Stimulated activated CD4-positive, alpha-beta T cell treated with anti-CD3 and anti-CD28 coated beads, TNF-alpha, amount 100 ng/mL, for 24 hours (primary cell): Measurements from ENCODE around the gene TEX14.

Source experiments
- DNase-seq, 3 experiments: peaks; one replicate each; pipeline ENCODE4 v3.0.0-alpha.2; 2020; ENCODE audit warnings: low read depth in 3 of 3

The TEX14 gene

DNA sequence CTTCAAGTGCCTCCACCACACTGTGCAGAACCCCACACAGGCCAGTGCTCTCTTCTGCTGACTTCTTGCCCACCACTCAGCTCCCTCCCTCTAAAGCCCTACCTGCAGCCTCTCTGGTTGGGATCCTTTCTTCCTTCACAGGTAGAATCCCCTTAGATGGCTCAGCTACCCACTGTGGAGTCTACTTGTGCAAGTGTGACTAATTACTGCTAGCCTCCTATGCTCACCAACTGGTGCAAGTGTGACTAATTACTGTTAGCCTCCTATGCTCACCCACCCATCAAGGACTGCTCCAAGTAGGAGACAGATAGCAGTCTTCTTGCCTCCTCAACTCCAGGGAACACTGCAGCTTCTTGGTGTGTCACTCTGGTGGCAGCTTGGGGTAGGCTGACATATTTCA is 43.6 kb downstream of the TEX14 start:
- no peak for DNase-seq

DNA sequence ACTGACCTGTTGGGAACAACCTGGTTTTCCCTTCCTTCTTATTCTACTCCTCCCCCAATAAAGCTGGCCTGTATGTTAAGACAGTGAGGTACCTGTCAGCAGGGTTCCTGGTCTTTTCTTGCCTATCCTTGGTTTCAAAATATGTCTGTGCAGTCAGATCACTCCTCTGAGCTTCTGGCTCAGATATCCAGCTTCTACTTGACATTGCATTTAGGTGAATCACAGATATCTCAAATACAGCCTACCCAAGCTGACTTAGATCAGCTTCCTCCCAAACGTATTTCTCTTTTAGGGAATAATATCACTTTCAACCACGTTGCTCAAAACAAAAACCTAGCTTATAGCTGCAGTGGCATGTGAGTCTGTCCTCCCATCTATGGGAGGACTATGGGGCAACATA is 48.7 kb downstream of the TEX14 start:
- no peak for DNase-seq

DNA sequence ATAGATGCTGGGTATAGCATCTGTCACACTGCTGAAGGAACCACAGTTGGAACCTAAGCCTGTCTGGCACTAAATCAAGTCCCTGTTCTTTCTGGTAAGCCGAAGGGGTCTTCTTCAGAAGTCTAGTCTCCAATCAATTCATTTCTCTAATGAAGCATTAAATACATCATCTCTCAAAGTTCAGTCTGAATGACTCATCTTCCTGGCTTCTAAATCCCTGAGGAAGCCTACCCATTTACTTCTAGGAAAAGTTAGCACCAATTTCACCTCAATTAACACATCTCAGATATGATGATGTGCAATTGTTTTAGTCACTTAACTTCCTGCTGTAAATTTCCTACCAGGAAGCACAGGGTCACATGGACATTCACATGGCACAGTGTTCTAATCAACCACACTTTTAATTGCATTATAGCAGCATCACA is 49.9 kb downstream of the TEX14 start:
- DNase-seq, result no peak

- DNase-seq, result no peak
These were observed 51.6 kb downstream of the TEX14 start for GRCh38 chr17:58640202-58640601.

GRCh38 chr17:58639681-58640080 is 52.2 kb downstream of the TEX14 start:
- no peak for DNase-seq

DNA sequence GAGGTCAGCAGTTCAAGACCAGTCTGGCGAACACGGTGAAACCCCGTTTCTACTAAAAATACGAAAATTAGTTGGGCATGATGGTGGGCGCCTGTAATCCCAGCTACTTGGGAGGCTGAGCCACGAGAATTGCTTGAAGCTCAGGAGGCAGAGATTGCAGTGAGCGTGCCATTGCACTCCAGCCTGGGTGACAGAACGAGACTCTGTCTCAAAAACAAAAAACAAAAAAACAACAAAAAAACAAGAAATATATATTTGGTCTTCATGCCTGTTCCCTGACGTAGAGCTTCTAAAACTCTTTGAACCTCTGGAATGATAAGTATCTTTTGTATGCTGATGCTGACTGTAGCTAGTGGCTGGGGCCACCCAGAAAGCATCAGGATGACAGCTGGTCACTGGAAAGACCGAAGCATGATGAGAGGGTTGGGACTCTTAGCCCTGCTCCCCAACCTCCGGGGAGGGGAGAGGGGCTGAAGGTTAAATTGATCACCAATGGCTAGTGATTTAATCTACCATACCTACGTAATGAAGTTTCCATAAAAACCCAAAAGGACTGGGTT is 54.8 kb downstream of the TEX14 start:
- DNase-seq, result no peak

DNA sequence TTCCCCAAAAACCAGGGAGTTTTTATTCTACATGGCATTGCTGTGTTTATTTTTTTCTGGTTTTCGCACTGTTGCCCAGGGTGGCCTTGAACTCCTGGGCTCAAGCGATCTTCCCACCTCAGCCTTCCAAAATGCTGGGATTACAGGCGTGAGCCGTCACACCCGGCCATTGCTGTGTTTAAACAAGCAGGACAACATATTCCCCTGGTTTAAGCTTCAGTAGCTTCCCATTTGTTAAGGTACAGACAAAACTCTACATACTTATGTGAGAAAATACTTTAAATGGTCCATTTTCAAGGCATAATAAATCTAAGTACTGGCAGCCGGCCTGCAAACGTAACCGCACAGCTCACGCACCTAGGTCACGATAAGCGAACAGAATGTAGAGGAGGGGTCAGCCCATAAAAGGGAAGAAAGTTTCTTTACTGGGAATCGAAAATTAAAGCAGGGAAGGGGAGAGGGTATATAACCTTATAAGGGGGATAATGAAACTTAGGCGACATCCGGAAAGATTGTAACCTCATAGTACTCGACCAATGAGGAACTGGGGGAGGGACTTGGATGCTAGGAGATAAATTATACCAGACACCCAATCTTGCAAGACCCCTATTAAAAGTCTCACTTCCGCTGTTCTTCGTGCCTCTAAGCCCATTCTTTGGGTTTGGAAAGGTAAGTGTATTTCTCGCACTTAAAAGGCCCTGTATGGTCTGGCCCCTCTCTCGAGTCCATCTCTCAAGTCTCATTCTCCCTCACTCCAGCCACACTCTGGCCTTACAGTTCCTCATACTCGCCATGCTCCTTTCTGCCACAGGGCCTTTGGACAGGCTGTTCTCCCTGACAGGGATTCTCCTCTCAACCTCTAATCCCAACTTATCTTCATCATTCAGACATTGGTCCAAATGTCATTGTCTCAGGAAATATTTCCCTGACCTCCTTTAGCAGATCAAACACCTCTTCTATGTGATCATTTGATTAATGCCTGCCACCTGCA is 59.2 kb downstream of the TEX14 start:
- DNase-seq, result no peak

DNA sequence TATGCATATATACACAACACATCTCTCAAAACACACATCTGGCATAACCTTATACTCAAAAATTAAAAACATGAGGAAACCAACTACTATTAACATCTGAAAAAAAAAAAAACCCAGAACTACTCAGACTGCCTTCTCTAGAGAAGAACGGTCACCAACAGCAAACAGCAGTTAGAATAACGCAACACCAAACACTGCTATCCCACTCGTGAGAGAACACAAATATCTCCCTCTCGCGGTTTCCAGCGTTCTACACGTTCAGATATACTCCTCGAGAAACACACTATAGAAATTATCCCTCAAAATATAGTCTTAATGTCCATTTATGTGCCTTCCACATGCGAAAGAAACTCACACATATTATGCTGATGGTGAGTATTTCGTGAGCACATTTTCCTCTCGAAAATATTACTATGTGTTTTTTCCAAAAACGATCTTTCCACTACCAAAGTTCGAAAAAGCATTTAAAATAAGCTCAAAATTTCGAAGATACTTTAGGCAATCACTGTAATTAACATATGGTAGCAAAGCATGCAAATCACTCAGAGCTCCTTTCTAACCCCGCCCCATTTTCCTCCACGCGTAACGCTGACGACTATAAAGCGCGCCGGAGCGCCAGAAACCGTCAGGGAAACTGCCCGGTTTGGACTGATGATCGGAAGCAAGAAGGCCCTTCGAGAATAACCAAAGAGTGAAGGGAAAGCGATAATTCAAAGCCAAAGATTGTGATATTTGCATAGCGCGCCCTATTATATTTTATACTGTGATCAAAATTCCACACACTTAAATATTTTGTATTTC is 60.1 kb downstream of the TEX14 start:
- DNase-seq, result peak; percentile 91 to 94 (median 92)

- peak in 2 of 3 experiments; percentile 35 to 44 for DNase-seq
These were observed 60.8 kb downstream of the TEX14 start for GRCh38 chr17:58630883-58631522.

DNA sequence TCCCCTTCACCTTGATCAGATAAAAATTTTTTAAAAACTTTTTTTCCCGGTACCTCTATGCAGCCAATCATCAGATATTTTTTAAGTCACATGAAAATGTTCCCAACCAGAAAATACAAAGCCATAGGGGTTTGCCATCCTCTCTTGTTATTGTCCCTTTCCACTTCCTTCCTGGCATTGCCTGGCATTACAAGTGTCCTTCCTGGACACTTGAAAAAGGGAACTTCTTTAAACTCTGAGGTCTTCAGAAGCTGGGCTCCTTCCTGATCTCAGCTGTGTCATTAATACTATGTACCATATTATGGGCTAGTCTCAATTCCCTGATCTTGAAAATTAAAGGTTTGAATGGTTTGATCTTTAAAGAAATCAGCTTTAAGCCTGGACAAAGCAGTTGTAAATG is 64.9 kb downstream of the TEX14 start:
- no peak for DNase-seq

GRCh38 chr17:58624751-58625150 is 67.1 kb downstream of the TEX14 start:
- DNase-seq, result no peak

GRCh38 chr17:58621174-58621573 is 70.7 kb downstream of the TEX14 start:
- DNase-seq, result no peak

DNA sequence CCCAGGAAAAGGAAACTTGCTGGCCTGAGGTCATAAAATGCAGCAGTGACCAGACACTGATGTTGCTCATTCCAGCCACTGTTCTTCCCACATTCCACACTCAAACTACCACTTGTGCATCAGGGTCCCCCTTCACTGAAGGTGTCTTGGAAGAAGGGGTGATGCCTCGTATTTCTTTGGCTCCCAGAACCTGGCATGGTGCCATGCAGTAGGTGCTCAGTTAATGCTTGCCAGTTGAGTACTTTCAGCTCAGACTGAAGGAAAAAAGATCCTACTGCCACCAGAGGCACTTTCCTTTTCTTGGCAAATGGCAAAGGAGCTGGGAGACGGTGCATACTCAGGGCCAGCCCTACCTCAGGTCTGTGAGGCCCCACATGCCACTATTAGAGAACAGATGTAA is 73.5 kb downstream of the TEX14 start:
- DNase-seq, result no peak

GRCh38 chr17:58617563-58617962 is 74.3 kb downstream of the TEX14 start:
- DNase-seq, result no peak

DNA sequence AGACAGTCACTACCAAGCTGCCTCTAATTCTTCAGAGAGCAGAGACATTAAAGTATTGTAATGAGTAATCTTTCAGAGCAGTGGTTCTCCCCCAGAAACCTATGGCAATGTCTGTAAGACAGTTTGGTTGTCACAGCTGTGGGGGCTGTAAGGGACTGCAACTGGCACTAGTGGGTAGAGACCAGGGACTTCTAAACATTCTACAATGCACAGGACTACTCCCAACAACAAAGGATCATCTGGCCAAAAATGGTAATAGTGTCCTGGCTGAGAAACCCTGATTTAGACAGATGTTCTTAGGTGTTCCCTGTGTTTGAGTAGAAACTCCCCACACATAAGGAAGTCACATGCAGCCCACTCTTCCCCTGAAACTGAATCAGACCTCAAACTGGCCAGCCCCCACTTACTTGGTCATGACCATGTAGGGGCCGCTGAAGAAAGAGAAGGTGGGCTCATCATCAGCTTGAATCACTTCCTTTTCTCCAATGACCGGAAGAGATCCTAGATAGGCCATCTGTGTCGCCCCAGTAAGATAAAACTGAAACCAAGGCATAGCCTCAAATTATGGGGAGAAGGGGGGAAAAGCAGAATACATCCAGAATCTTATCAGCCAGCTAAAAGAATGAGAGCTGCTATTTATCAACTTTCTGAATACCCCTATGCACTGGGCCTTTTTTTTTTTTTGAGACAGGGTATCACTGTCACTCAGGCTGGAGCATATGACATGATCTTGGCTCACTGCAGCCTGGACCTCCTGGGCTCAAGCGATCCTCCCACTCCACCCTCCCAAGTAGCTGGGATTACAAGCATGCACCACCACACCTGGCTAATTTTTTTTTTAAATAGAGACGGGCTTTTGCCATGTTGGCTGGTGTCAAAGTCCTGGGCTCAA is 75.8 kb downstream of the TEX14 start:
- DNase-seq, result no peak

DNA sequence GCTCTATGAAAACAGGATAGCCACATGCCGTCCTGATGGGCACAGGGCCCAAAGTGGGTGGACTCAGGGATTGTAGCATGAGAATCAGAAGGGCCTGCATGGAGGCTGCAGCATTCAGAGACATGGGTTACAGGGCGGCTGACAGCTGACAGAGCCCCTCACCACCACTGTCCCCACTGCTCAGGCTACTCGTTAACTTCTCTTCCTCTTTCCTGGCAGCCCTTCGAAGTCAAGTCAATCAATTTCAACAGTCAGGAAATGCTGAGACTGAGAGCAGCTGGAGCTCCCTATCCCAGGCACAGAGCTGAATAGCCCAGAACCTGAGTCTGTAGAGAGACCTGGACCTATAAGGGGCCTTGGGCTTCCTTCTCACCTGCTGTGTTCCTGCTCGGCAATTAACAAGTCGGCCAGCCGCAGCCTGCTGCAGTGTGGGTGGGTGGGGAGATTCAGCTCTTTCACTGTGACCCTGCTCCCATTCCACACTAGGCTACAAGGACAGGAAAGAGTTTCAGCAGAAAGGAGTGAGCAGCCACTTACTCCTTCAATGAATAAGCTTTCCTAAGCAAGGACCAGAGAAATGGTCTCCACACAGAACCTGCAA is 76.9 kb downstream of the TEX14 start:
- no peak for DNase-seq

- DNase-seq, result no peak
These were observed 80.5 kb downstream of the TEX14 start for GRCh38 chr17:58611331-58611730.

GRCh38 chr17:58606934-58607333 is 84.9 kb downstream of the TEX14 start:
- no peak for DNase-seq

DNA sequence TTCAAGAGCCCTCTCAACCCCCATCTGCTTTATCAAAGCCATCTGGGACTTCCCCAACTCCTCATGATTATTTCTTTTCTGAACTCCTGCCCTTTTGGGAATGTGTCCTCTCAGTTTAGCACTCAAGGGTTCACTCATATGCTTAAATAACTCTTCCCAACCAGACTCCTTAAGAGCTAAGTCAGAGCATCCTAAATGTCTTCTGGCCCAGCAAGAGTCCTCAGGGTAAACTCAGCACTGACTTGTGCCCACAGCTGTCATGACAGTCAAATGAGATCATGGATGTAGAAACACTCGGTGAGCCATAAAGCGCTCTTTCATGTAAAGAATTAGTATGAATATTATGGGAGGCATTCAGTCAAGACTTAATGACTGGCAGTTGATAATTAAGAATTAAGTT is 85.9 kb downstream of the TEX14 start:
- no peak for DNase-seq

DNA sequence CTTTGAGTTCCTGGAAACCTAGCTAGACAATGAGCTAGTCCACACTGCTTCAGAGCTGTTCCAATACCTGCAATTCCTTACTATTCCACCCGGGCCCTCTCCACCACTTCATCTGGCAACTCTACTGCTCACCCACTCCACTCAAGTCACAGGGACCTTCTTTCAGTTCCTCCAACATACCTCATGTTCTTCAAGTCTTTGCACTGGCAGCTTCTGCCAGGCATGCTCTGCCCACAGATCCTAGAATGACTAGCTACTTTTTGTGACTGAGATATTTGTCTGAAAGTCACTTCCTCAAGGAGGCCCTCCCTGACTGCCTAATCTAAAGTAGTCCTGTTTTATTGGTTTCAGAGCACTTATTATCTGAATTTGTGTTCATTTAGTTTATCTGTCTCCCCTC is 86.4 kb downstream of the TEX14 start:
- no peak for DNase-seq
